SK-MEL-5 (cell line): ENCODE measurements around the gene ADAP1. TPM values are rescaled to one million over a fixed set of nuclear protein-coding genes. Genes with fewer than 3 reads are reported as not detected.
"Not testable (repeated sequence)": the region's sequence is repeated elsewhere in the genome, so short reads cannot be mapped to it uniquely, and the experiment has no call there.

ENCODE experiments used
- DNase-seq: peaks from one replicate; pipeline ENCODE4 v3.0.0-alpha.2; 2016; ENCODE audit warnings: low read depth, low spot score
- in situ Hi-C: cut with HindIII; loops from 2 replicates; pipeline ENCODE4 v1.10.0; 2016; ENCODE audit warnings: low sequenced_read_pairs, high pct_unique_total_duplicates, low pct_unique_long_range_greater_than_20kb
- total RNA-seq: library from RNA; depleted of rRNA; stranded (reverse); fragments of >200 nt; shearing (Covaris generic); gene quantifications from 2 replicates; pipeline ENCODE4 v1.2.3, GENCODE V29; 2014

The ADAP1 gene
- total RNA-seq, 1 experiment from 2014 or later, result 5.5 TPM

GRCh38 chr7:909358-910329 lies 44.8 kb downstream of the ADAP1 start:
- in situ Hi-C loops, result no loop called here
- no peak for DNase-seq

- DNase-seq, result peak; percentile 56
- in situ Hi-C loops, result not testable (repeated sequence)
Measured at GRCh38 chr7:908591-909357, 45.7 kb downstream of the ADAP1 start.

GRCh38 chr7:908159-908581 lies 46.3 kb downstream of the ADAP1 start:
- in situ Hi-C loops, result no loop called here
- no peak for DNase-seq

- in situ Hi-C loops, result no loop called here
- DNase-seq, result no peak
Measured at GRCh38 chr7:907158-907980, 47.1 kb downstream of the ADAP1 start.

- in situ Hi-C loops, result no loop called here
- DNase-seq, result no peak
Measured at GRCh38 chr7:906776-907157, 47.7 kb downstream of the ADAP1 start.

- in situ Hi-C loops, result no loop called here
- DNase-seq, result no peak
Measured at GRCh38 chr7:904847-905246, 49.6 kb downstream of the ADAP1 start.

- no peak for DNase-seq
- in situ Hi-C loops, result no loop called here
Measured at GRCh38 chr7:903921-904755, 50.3 kb downstream of the ADAP1 start.

GRCh38 chr7:902996-903395 lies 51.5 kb downstream of the ADAP1 start:
- in situ Hi-C loops, result no loop called here

GRCh38 chr7:901388-902154 lies 52.9 kb downstream of the ADAP1 start:
- peak; percentile 93 for DNase-seq
- in situ Hi-C loops, result no loop called here

More at GRCh38 chr7:902996-903395, 51.5 kb downstream of the ADAP1 start:
- DNase-seq, result no peak

GRCh38 chr7:901041-901387 lies 53.5 kb downstream of the ADAP1 start:
- in situ Hi-C loops, result no loop called here
- no peak for DNase-seq

- DNase-seq, result no peak
- in situ Hi-C loops, result no loop called here
Measured at GRCh38 chr7:900331-901040, 54.0 kb downstream of the ADAP1 start.

- no peak for DNase-seq
- in situ Hi-C loops, result no loop called here
Measured at GRCh38 chr7:899806-900205, 54.7 kb downstream of the ADAP1 start.

- in situ Hi-C loops, result no loop called here
- no peak for DNase-seq
Measured at GRCh38 chr7:898855-899681, 55.4 kb downstream of the ADAP1 start.

GRCh38 chr7:898460-898854 lies 56.0 kb downstream of the ADAP1 start:
- no peak for DNase-seq
- in situ Hi-C loops, result no loop called here

GRCh38 chr7:897771-898376 lies 56.6 kb downstream of the ADAP1 start:
- in situ Hi-C loops, result no loop called here
- DNase-seq, result no peak
